CD4-positive, alpha-beta T cell (primary cell): ENCODE data around the gene SCLY. TPM values are rescaled to one million over a fixed set of nuclear protein-coding genes. Genes with fewer than 3 reads are reported as not detected.

ENCODE experiments used
- ATAC-seq: fragments of 200-7000 bp; cut with Tn5 transposase; one replicate; pipeline ENCODE4 v1.10.0; 2022; ENCODE audit warnings: mild to moderate bottlenecking; ENCODE audit not compliant: poor library complexity
- CTCF ChIA-PET: fragments of 350-600 bp; sonication (Branson Sonifier 250); formaldehyde crosslinking; loops from one replicate; lab custom pipeline; 2021; ENCODE audit warnings: antibody characterized with exemption, inconsistent platforms; lab: Charles Lee
- POLR2A ChIA-PET: fragments of 350-600 bp; sonication (Branson Sonifier 250); formaldehyde crosslinking; loops from one replicate; lab custom pipeline; 2021; ENCODE audit warnings: antibody characterized with exemption, inconsistent platforms; lab: Charles Lee
- DNase-seq, 14 experiments: peaks; one replicate each; pipeline ENCODE4 v3.0.0-alpha.2; 2013 to 2020; ENCODE audit warnings: mixed read lengths in 2 of 14
- H3K27ac ChIP-seq, 2 donors: one replicate each; pipeline versions ENCODE4 v1.5.1 to v1.7.0; 2013; ENCODE audit warnings: low read length in 2 of 2, low read depth in 1 of 2, mild to moderate bottlenecking in 1 of 2
- H3K27me3 ChIP-seq, 2 experiments: 1 replicate in 1 of 2; 2 replicates in 1 of 2; pipeline versions ENCODE4 v1.6.1 to v1.7.0; 2013; ENCODE audit warnings: low read length in 2 of 2, control low read depth in 1 of 2, mild to moderate bottlenecking in 1 of 2, moderate library complexity in 1 of 2; ENCODE audit not compliant: insufficient read depth in 2 of 2, control insufficient read depth in 1 of 2
- H3K36me3 ChIP-seq: one replicate; pipeline ENCODE4 v1.6.1; 2013; ENCODE audit warnings: low read length, control low read depth; ENCODE audit not compliant: insufficient read depth
- H3K4me1 ChIP-seq: one replicate; pipeline ENCODE4 v1.6.1; 2013; ENCODE audit warnings: low read length, control low read depth; ENCODE audit not compliant: insufficient read depth
- H3K4me3 ChIP-seq: one replicate; pipeline ENCODE4 v1.5.1; 2013; ENCODE audit warnings: mild to moderate bottlenecking, low read length, moderate library complexity
- H3K9me3 ChIP-seq, 2 experiments: 1 replicate in 1 of 2; 2 replicates in 1 of 2; pipeline versions ENCODE4 v1.6.1 to v1.7.0; 2013; ENCODE audit warnings: low read length in 2 of 2, mild to moderate bottlenecking in 2 of 2, control low read depth in 1 of 2, moderate library complexity in 1 of 2; ENCODE audit not compliant: control insufficient read depth in 1 of 2, insufficient read depth in 1 of 2
- H3K27ac Mint-ChIP-seq: one replicate; pipeline ENCODE4 v1.8.0; 2020; ENCODE audit warnings: mixed read lengths
- H3K27me3 Mint-ChIP-seq: one replicate; pipeline ENCODE4 v1.8.0; 2021; ENCODE audit warnings: mixed read lengths
- H3K36me3 Mint-ChIP-seq: one replicate; pipeline ENCODE4 v1.8.0; 2021; ENCODE audit warnings: low read depth, mixed read lengths
- H3K4me1 Mint-ChIP-seq: one replicate; pipeline ENCODE4 v1.8.0; 2021; ENCODE audit warnings: low read depth, mixed read lengths
- H3K4me3 Mint-ChIP-seq: one replicate; pipeline ENCODE4 v1.8.0; 2020; ENCODE audit warnings: mild to moderate bottlenecking, mixed read lengths
- H3K9me3 Mint-ChIP-seq: one replicate; pipeline ENCODE4 v1.8.0; 2020; ENCODE audit warnings: mixed read lengths
- CTCF ChIP-seq: fragments of 200-600 bp; IDR thresholded peaks from one replicate; pipeline ENCODE4 v1.8.0; 2022; ENCODE audit warnings: antibody characterized with exemption, mild to moderate bottlenecking
- intact Hi-C, 2 experiments: fragments of 100-400 bp; cut with DNase I in 1 of 2; cut with micrococcal nuclease in 1 of 2; formaldehyde crosslinking; loops; one replicate each; pipeline versions ENCODE4 v1.15.1 to v1.9.0; 2023 to 2025; cut with DNase I, micrococcal nuclease
- total RNA-seq, 174 experiments: library from RNA in 2 of 174; stranded (reverse) in 2 of 174; gene quantifications; one replicate each; pipeline ENCODE4 v1.2.3 and lab custom pipeline; 2021 to 2026

The SCLY gene
- total RNA-seq, 2 experiments from 2014 or later = 8.9 to 9.6 TPM

- Mint-ChIP-seq H3K4me1 (no peaks in the 10 kb centered on the region), H3K9me3 (no peaks in the 10 kb centered on the region), H3K36me3 (peaks cover 69% of the 10 kb centered on the region), H3K27me3 (no peaks in the 10 kb centered on the region), H3K4me3 (no peak overlapping the region), H3K27ac (no peak overlapping the region)
- Histone ChIP-seq H3K27me3 (no peaks in the 10 kb centered on the region), H3K9me3 (no peaks in the 10 kb centered on the region), H3K27ac (no peak overlapping the region), H3K36me3 (peaks cover 37% of the 10 kb centered on the region), H3K4me1 (no peaks in the 10 kb centered on the region), H3K4me3 (no peak overlapping the region)
- CTCF ChIA-PET = interaction anchor here (1.2 kb wide), 1 partner anchor 13 kb away, joined by 3 read pairs; no protein-coding TSS in a partner anchor
- intact Hi-C loops = no loop called here
- POLR2A ChIA-PET = no interaction called here
- DNase-seq (no peak), ATAC-seq (no peak)
- no peak for TF ChIP-seq CTCF
Measured at GRCh38 chr2:238082151-238082550, 21.4 kb downstream of the SCLY start.

GRCh38 chr2:238082827-238083226, 22.0 kb downstream of the SCLY start:
- H3K27ac ChIP-seq = no peak overlapping the region
- no peak overlapping the region for H3K4me3 ChIP-seq
- intact Hi-C loops = no loop called here
- H3K9me3 ChIP-seq = no peaks in the 10 kb centered on the region
- H3K4me1 ChIP-seq = no peaks in the 10 kb centered on the region
- no peak overlapping the region for H3K27ac Mint-ChIP-seq
- H3K36me3 Mint-ChIP-seq = peaks cover 62% of the 10 kb centered on the region
- H3K36me3 ChIP-seq = peaks cover 31% of the 10 kb centered on the region
- H3K4me3 Mint-ChIP-seq = no peak overlapping the region
- CTCF ChIA-PET = interaction anchor here (1.2 kb wide), 1 partner anchor 13 kb away, joined by 3 read pairs; no protein-coding TSS in a partner anchor
- POLR2A ChIA-PET = no interaction called here
- ATAC-seq = no peak
- DNase-seq = no peak
- H3K27me3 Mint-ChIP-seq = no peaks in the 10 kb centered on the region
- TF ChIP-seq CTCF = no peak
- H3K4me1 Mint-ChIP-seq = no peaks in the 10 kb centered on the region
- H3K27me3 ChIP-seq = no peaks in the 10 kb centered on the region
- H3K9me3 Mint-ChIP-seq = no peaks in the 10 kb centered on the region

- TF ChIP-seq CTCF = no peak
- ChIA-PET CTCF (interaction anchor here (0.7 kb wide), 1 partner anchor 99 kb away, joined by 3 read pairs; no protein-coding TSS in a partner anchor), POLR2A (no interaction called here)
- H3K9me3 Mint-ChIP-seq = no peaks in the 10 kb centered on the region
- no peaks in the 10 kb centered on the region for H3K9me3 ChIP-seq
- no peak for ATAC-seq
- no peak overlapping the region for H3K4me3 Mint-ChIP-seq
- no peak for DNase-seq
- H3K36me3 ChIP-seq = peaks cover 31% of the 10 kb centered on the region
- no peaks in the 10 kb centered on the region for H3K4me1 ChIP-seq
- no peak overlapping the region for H3K4me3 ChIP-seq
- no peak overlapping the region for H3K27ac Mint-ChIP-seq
- no peaks in the 10 kb centered on the region for H3K27me3 Mint-ChIP-seq
- H3K27me3 ChIP-seq = no peaks in the 10 kb centered on the region
- intact Hi-C loops = no loop called here
- no peaks in the 10 kb centered on the region for H3K4me1 Mint-ChIP-seq
- H3K27ac ChIP-seq = no peak overlapping the region
- H3K36me3 Mint-ChIP-seq = peaks cover 52% of the 10 kb centered on the region
Measured at GRCh38 chr2:238083919-238084318, 23.1 kb downstream of the SCLY start.
